GM23338 (cell line): ENCODE results near the gene CDH12. TPM values are rescaled to one million over a fixed set of nuclear protein-coding genes. Genes with fewer than 3 reads are reported as not detected.

ENCODE experiments used
- ATAC-seq: fragments of 200-7000 bp; cut with Tn5 transposase; 3 replicates; pipeline ENCODE4 v1.9.1; 2020
- DNase-seq: peaks from one replicate; pipeline ENCODE4 v3.0.0-alpha.2; 2015; ENCODE audit warnings: low spot score
- H2AFZ ChIP-seq: fragments of 200-600 bp; sonication (generic); 2 replicates; pipeline ENCODE4 v1.8.0; 2016; ENCODE audit warnings: antibody characterized with exemption, mild to moderate bottlenecking, moderate library complexity
- H3F3A ChIP-seq: fragments of 200-600 bp; sonication (generic); replicated peaks from 2 replicates; pipeline ENCODE4 v1.8.0; 2017; ENCODE audit warnings: antibody characterized with exemption, mixed run types, low read depth
- H3K27ac ChIP-seq: fragments of 200-600 bp; sonication (generic); 2 replicates; pipeline ENCODE4 v1.6.1; 2016; ENCODE audit warnings: low read depth
- H3K27me3 ChIP-seq: fragments of 200-600 bp; sonication (generic); 2 replicates; pipeline ENCODE4 v1.8.0; 2016; ENCODE audit warnings: mild to moderate bottlenecking, mixed run types, moderate library complexity; ENCODE audit not compliant: insufficient read depth
- H3K36me3 ChIP-seq: fragments of 200-600 bp; sonication (generic); 2 replicates; pipeline ENCODE4 v1.8.0; 2016; ENCODE audit warnings: mild to moderate bottlenecking; ENCODE audit not compliant: insufficient read depth
- H3K4me1 ChIP-seq: fragments of 200-600 bp; sonication (generic); 2 replicates; pipeline ENCODE4 v1.8.0; 2016; ENCODE audit warnings: mild to moderate bottlenecking, moderate library complexity; ENCODE audit not compliant: insufficient read depth
- H3K4me2 ChIP-seq: fragments of 200-600 bp; sonication (generic); 2 replicates; pipeline ENCODE4 v1.7.1; 2017; ENCODE audit warnings: mixed run types
- H3K4me3 ChIP-seq: fragments of 200-600 bp; sonication (generic); 2 replicates; pipeline ENCODE4 v1.6.1; 2016; ENCODE audit warnings: mixed run types
- H3K79me2 ChIP-seq: fragments of 200-600 bp; sonication (generic); replicated peaks from 2 replicates; pipeline ENCODE4 v1.8.0; 2017; ENCODE audit warnings: mild to moderate bottlenecking; ENCODE audit not compliant: insufficient read depth
- H3K9me2 ChIP-seq: fragments of 200-600 bp; sonication (generic); 2 replicates; pipeline ENCODE4 v1.8.0; 2017; ENCODE audit not compliant: insufficient read depth
- H4K20me1 ChIP-seq: fragments of 200-600 bp; sonication (generic); replicated peaks from 2 replicates; pipeline ENCODE4 v1.8.0; 2017; ENCODE audit warnings: mild to moderate bottlenecking; ENCODE audit not compliant: insufficient read depth
- H3K27ac Mint-ChIP-seq: 2 replicates; pipeline ENCODE4 v1.8.0; 2020; ENCODE audit warnings: inconsistent platforms, mild to moderate bottlenecking, moderate library complexity, mixed read lengths
- H3K27me3 Mint-ChIP-seq: 3 replicates; pipeline ENCODE4 v1.8.0; 2022; ENCODE audit warnings: low read depth, mild to moderate bottlenecking, moderate library complexity, mixed read lengths, inconsistent platforms; ENCODE audit not compliant: insufficient read depth, poor library complexity
- H3K36me3 Mint-ChIP-seq: 3 replicates; pipeline ENCODE4 v1.8.0; 2021; ENCODE audit warnings: low read depth, mild to moderate bottlenecking, inconsistent platforms, moderate library complexity, mixed read lengths
- H3K4me1 Mint-ChIP-seq: 3 replicates; pipeline ENCODE4 v1.8.0; 2020; ENCODE audit warnings: mild to moderate bottlenecking, inconsistent platforms, mixed read lengths
- H3K4me3 Mint-ChIP-seq: 3 replicates; pipeline ENCODE4 v1.8.0; 2021; ENCODE audit warnings: moderate library complexity, mild to moderate bottlenecking, inconsistent platforms, mixed read lengths
- H3K9me3 Mint-ChIP-seq: 3 replicates; pipeline ENCODE4 v1.8.0; 2020; ENCODE audit warnings: moderate library complexity, mild to moderate bottlenecking, inconsistent platforms, mixed read lengths
- CREB1 ChIP-seq: fragments of 250-450 bp; sonication (Bioruptor Pico); IDR thresholded peaks from 2 replicates; pipeline ENCODE4 v1.5.0; 2020; ENCODE audit warnings: low read depth, mild to moderate bottlenecking, moderate library complexity
- EZH2 ChIP-seq: fragments of 200-600 bp; sonication (generic); IDR thresholded peaks from one replicate; pipeline ENCODE4 v1.8.0; 2017; ENCODE audit warnings: antibody characterized with exemption, mild to moderate bottlenecking, low read depth; ENCODE audit not compliant: unreplicated experiment
- EZH2phosphoT487 ChIP-seq: fragments of 200-600 bp; sonication (generic); IDR thresholded peaks from one replicate; pipeline ENCODE4 v1.8.1; 2018; ENCODE audit warnings: antibody characterized with exemption; ENCODE audit not compliant: unreplicated experiment
- JUNB ChIP-seq: IDR thresholded peaks from one replicate; pipeline ENCODE4 v1.6.1; 2016; ENCODE audit warnings: antibody characterized with exemption; ENCODE audit not compliant: unreplicated experiment
- POLR2AphosphoS5 ChIP-seq: IDR thresholded peaks from 2 replicates; pipeline ENCODE4 v1.6.1; 2016; ENCODE audit warnings: antibody characterized with exemption, low read depth
- ZNF114 ChIP-seq: fragments of 250-450 bp; sonication (Bioruptor Pico); IDR thresholded peaks from 2 replicates; pipeline ENCODE4 v1.5.0; 2020; ENCODE audit warnings: mild to moderate bottlenecking, moderate library complexity
- ZNF331 ChIP-seq: fragments of 250-450 bp; sonication (Bioruptor Pico); IDR thresholded peaks from 2 replicates; pipeline ENCODE4 v1.5.0; 2020; ENCODE audit warnings: low read depth, mild to moderate bottlenecking, moderate library complexity
- polyA plus RNA-seq: library from polyadenylated mRNA; unstranded; fragments of >200 nt; fragmentation: Nextera tagmentation; extraction: Ambion mirVana; gene quantifications from 2 replicates; pipeline ENCODE4 v1.2.1, GENCODE V29; 2016
- total RNA-seq: library from RNA; depleted of rRNA; stranded (reverse); fragments of >200 nt; shearing (Covaris generic); gene quantifications from 2 replicates; pipeline ENCODE4 v1.2.3, GENCODE V29; 2014
- TF ChIP-seq, protein P1 (sequence below): fragments of 250-450 bp; sonication (Bioruptor Pico); IDR thresholded peaks from 2 replicates; pipeline ENCODE4 v1.5.0; 2020; ENCODE audit warnings: mild to moderate bottlenecking, moderate library complexity
- TF ChIP-seq, protein P2 (sequence below), 2 experiments: fragments of 200-600 bp in 1 of 2; sonication (generic) in 1 of 2; conservative IDR thresholded peaks; 2 replicates each; pipeline versions ENCODE4 v1.5.1 to v1.6.1; 2016 to 2017; ENCODE audit warnings: antibody characterized with exemption in 2 of 2, low read depth in 2 of 2, mild to moderate bottlenecking in 2 of 2, moderate library complexity in 1 of 2

Gene CDH12
- total and polyA plus RNA-seq, 2 experiments from 2014 or later = not detected

DNA sequence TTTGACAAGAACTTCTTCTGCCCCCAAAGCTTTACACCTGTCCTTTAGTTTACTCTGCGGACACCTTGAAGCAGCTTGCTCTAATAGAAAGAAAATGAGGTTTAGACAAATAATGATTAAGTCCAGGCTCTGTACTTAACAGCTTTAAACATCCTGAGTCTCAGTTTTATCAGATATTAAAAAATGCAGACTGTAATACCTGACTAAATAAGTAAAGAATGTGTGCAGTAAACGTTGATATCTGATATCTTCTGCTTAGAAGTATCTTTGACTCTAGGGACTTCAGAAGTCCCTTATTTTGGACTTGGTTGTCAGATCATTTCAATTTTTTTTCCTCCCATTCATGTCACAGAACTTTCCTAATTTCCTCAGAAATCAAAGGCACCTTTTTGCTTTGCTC lies 1060.4 kb downstream of the CDH12 start (continued):
- TF ChIP-seq, protein P1, sequence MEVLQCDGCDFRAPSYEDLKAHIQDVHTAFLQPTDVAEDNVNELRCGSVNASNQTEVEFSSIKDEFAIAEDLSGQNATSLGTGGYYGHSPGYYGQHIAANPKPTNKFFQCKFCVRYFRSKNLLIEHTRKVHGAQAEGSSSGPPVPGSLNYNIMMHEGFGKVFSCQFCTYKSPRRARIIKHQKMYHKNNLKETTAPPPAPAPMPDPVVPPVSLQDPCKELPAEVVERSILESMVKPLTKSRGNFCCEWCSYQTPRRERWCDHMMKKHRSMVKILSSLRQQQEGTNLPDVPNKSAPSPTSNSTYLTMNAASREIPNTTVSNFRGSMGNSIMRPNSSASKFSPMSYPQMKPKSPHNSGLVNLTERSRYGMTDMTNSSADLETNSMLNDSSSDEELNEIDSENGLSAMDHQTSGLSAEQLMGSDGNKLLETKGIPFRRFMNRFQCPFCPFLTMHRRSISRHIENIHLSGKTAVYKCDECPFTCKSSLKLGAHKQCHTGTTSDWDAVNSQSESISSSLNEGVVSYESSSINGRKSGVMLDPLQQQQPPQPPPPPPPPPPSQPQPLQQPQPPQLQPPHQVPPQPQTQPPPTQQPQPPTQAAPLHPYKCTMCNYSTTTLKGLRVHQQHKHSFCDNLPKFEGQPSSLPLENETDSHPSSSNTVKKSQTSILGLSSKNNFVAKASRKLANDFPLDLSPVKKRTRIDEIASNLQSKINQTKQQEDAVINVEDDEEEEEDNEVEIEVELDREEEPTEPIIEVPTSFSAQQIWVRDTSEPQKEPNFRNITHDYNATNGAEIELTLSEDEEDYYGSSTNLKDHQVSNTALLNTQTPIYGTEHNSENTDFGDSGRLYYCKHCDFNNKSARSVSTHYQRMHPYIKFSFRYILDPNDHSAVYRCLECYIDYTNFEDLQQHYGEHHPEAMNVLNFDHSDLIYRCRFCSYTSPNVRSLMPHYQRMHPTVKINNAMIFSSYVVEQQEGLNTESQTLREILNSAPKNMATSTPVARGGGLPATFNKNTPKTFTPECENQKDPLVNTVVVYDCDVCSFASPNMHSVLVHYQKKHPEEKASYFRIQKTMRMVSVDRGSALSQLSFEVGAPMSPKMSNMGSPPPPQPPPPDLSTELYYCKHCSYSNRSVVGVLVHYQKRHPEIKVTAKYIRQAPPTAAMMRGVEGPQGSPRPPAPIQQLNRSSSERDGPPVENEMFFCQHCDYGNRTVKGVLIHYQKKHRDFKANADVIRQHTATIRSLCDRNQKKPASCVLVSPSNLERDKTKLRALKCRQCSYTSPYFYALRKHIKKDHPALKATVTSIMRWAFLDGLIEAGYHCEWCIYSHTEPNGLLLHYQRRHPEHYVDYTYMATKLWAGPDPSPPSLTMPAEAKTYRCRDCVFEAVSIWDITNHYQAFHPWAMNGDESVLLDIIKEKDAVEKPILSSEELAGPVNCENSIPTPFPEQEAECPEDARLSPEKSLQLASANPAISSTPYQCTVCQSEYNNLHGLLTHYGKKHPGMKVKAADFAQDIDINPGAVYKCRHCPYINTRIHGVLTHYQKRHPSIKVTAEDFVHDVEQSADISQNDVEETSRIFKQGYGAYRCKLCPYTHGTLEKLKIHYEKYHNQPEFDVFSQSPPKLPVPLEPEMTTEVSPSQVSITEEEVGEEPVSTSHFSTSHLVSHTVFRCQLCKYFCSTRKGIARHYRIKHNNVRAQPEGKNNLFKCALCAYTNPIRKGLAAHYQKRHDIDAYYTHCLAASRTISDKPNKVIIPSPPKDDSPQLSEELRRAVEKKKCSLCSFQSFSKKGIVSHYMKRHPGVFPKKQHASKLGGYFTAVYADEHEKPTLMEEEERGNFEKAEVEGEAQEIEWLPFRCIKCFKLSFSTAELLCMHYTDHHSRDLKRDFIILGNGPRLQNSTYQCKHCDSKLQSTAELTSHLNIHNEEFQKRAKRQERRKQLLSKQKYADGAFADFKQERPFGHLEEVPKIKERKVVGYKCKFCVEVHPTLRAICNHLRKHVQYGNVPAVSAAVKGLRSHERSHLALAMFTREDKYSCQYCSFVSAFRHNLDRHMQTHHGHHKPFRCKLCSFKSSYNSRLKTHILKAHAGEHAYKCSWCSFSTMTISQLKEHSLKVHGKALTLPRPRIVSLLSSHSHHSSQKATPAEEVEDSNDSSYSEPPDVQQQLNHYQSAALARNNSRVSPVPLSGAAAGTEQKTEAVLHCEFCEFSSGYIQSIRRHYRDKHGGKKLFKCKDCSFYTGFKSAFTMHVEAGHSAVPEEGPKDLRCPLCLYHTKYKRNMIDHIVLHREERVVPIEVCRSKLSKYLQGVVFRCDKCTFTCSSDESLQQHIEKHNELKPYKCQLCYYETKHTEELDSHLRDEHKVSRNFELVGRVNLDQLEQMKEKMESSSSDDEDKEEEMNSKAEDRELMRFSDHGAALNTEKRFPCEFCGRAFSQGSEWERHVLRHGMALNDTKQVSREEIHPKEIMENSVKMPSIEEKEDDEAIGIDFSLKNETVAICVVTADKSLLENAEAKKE (CRISPR knock-in tag) = no peak
- TF ChIP-seq ZNF331 (CRISPR knock-in tag) = no peak
- no peak for TF ChIP-seq POLR2AphosphoS5
- TF ChIP-seq JUNB = no peak
- TF ChIP-seq, protein P2, sequence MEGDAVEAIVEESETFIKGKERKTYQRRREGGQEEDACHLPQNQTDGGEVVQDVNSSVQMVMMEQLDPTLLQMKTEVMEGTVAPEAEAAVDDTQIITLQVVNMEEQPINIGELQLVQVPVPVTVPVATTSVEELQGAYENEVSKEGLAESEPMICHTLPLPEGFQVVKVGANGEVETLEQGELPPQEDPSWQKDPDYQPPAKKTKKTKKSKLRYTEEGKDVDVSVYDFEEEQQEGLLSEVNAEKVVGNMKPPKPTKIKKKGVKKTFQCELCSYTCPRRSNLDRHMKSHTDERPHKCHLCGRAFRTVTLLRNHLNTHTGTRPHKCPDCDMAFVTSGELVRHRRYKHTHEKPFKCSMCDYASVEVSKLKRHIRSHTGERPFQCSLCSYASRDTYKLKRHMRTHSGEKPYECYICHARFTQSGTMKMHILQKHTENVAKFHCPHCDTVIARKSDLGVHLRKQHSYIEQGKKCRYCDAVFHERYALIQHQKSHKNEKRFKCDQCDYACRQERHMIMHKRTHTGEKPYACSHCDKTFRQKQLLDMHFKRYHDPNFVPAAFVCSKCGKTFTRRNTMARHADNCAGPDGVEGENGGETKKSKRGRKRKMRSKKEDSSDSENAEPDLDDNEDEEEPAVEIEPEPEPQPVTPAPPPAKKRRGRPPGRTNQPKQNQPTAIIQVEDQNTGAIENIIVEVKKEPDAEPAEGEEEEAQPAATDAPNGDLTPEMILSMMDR (conservative IDR thresholded peaks at IDR 0.05; ENCODE audit: low read depth in 2 of 2) = no peak

DNA sequence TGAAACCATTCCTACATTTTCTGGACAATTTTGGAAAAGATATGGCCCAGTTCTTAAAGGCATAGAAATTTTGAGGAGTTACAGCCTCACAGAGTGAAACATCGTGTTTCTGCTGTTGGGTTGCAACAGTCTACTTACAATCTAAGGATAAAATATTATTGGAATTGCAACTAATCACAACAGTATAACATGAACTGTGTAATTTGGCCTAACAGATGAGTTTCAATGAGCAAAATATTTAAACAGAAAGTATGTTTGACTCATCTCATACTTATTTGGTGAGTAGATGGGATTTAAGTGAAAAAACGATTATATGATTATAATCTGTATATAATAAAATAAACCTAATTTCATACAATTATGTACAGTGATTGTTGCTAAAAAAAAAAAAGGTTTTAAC lies 1061.8 kb downstream of the CDH12 start:
- H3K9me2 ChIP-seq = no peaks in the 10 kb centered on the region
- DNase-seq (no peak), ATAC-seq (no peak)
- no peak overlapping the region for H2AFZ ChIP-seq
- H4K20me1 ChIP-seq = no peaks in the 10 kb centered on the region
- H3K36me3 ChIP-seq = no peaks in the 10 kb centered on the region
- no peaks in the 10 kb centered on the region for H3K36me3 Mint-ChIP-seq
- H3K4me1 ChIP-seq = no peaks in the 10 kb centered on the region
- no peak overlapping the region for H3K27ac ChIP-seq
- no peaks in the 10 kb centered on the region for H3K79me2 ChIP-seq
- no peaks in the 10 kb centered on the region for H3K27me3 Mint-ChIP-seq
- no peak overlapping the region for H3K4me3 ChIP-seq
- H3F3A ChIP-seq = no peaks in the 10 kb centered on the region
- H3K9me3 Mint-ChIP-seq = no peaks in the 10 kb centered on the region
- H3K27me3 ChIP-seq = no peaks in the 10 kb centered on the region
- no peak overlapping the region for H3K4me3 Mint-ChIP-seq
- H3K27ac Mint-ChIP-seq = no peak overlapping the region
- H3K4me2 ChIP-seq = no peak overlapping the region
- no peaks in the 10 kb centered on the region for H3K4me1 Mint-ChIP-seq
- TF ChIP-seq EZH2phosphoT487 = no peak
- TF ChIP-seq EZH2 = no peak
- no peak for TF ChIP-seq CREB1
- TF ChIP-seq, protein P1 (CRISPR knock-in tag) = no peak
- TF ChIP-seq JUNB = no peak
- no peak for TF ChIP-seq ZNF114 (CRISPR knock-in tag)
